ENCODE results near the gene CUBN.

The CUBN gene

GRCh38 chr10:16989826-16990293 is 139.8 kb downstream of the CUBN start:
- no peak for DNase-seq (ENCODE audit: low read depth)

- DNase-seq (ENCODE audit: low read depth): no peak
These were observed 140.7 kb downstream of the CUBN start for GRCh38 chr10:16988900-16989299.

- no peak for DNase-seq (ENCODE audit: low read depth)
These were observed 141.5 kb downstream of the CUBN start for GRCh38 chr10:16987976-16988610.

GRCh38 chr10:16987206-16987621 is 142.4 kb downstream of the CUBN start:
- DNase-seq (ENCODE audit: low read depth): no peak

- no peak for DNase-seq (ENCODE audit: low read depth)
These were observed 143.0 kb downstream of the CUBN start for GRCh38 chr10:16986406-16987205.

GRCh38 chr10:16986082-16986405 is 143.6 kb downstream of the CUBN start:
- DNase-seq (ENCODE audit: low read depth): no peak

GRCh38 chr10:16984242-16984641 is 145.4 kb downstream of the CUBN start:
- no peak for DNase-seq (ENCODE audit: low read depth)

- no peak for DNase-seq (ENCODE audit: low read depth)
These were observed 152.8 kb downstream of the CUBN start for GRCh38 chr10:16976803-16977202.

GRCh38 chr10:16975188-16975587 is 154.4 kb downstream of the CUBN start:
- DNase-seq (ENCODE audit: low read depth): no peak

- DNase-seq (ENCODE audit: low read depth): no peak
These were observed 161.1 kb downstream of the CUBN start for GRCh38 chr10:16968416-16969041.

GRCh38 chr10:16967866-16968415 is 161.7 kb downstream of the CUBN start:
- no peak for DNase-seq (ENCODE audit: low read depth)

GRCh38 chr10:16966991-16967865 is 162.4 kb downstream of the CUBN start:
- DNase-seq (ENCODE audit: low read depth): no peak

GRCh38 chr10:16965740-16966447 is 163.7 kb downstream of the CUBN start:
- no peak for DNase-seq (ENCODE audit: low read depth)

- no peak for DNase-seq (ENCODE audit: low read depth)
These were observed 164.3 kb downstream of the CUBN start for GRCh38 chr10:16965344-16965616.

- DNase-seq (ENCODE audit: low read depth): no peak
These were observed 164.9 kb downstream of the CUBN start for GRCh38 chr10:16964576-16965343.

GRCh38 chr10:16960551-16960950 is 169.1 kb downstream of the CUBN start:
- no peak for DNase-seq (ENCODE audit: low read depth)

GRCh38 chr10:16957038-16957437 is 172.6 kb downstream of the CUBN start:
- DNase-seq (ENCODE audit: low read depth): no peak

- no peak for DNase-seq (ENCODE audit: low read depth)
These were observed 175.2 kb downstream of the CUBN start for GRCh38 chr10:16954280-16955030.

GRCh38 chr10:16953270-16953669 is 176.3 kb downstream of the CUBN start:
- DNase-seq (ENCODE audit: low read depth): no peak

- DNase-seq (ENCODE audit: low read depth): no peak
These were observed 177.0 kb downstream of the CUBN start for GRCh38 chr10:16952610-16953009.

Measured in stimulated activated CD8-positive, alpha-beta memory T cell treated with anti-CD3 and anti-CD28 coated beads, Interleukin-15, amount 100 ng/mL, for 24 hours (primary cell).